NK-92 (cell line): ENCODE data around the gene DLGAP4.
A peak's percentile ranks its signal among the peaks of the same experiment; 100 is the strongest.

Source experiments
- DNase-seq: peaks from one replicate; lab custom pipeline; 2025; ENCODE audit not compliant: unreplicated experiment; lab: John Stamatoyannopoulos, UW

DLGAP4 gene

GRCh38 chr20:36445847-36446246 is 139.7 kb downstream of the DLGAP4 start:
- no peak for DNase-seq

GRCh38 chr20:36446557-36446956 is 140.4 kb downstream of the DLGAP4 start:
- DNase-seq, result no peak

GRCh38 chr20:36447101-36447500 is 141.0 kb downstream of the DLGAP4 start:
- DNase-seq, result no peak

GRCh38 chr20:36449663-36450062 is 143.5 kb downstream of the DLGAP4 start:
- no peak for DNase-seq

GRCh38 chr20:36454332-36454697 is 148.2 kb downstream of the DLGAP4 start:
- DNase-seq, result no peak

- no peak for DNase-seq
Observed at GRCh38 chr20:36454698-36455427, 148.7 kb downstream of the DLGAP4 start.

- DNase-seq, result no peak
Observed at GRCh38 chr20:36455972-36456625, 150.0 kb downstream of the DLGAP4 start.

- peak; percentile 61 for DNase-seq
Observed at GRCh38 chr20:36460648-36461599, 154.8 kb downstream of the DLGAP4 start.

- no peak for DNase-seq
Observed at GRCh38 chr20:36461600-36462439, 155.7 kb downstream of the DLGAP4 start.

- no peak for DNase-seq
Observed at GRCh38 chr20:36462440-36463211, 156.5 kb downstream of the DLGAP4 start.

GRCh38 chr20:36463212-36464061 is 157.3 kb downstream of the DLGAP4 start:
- DNase-seq, result no peak

GRCh38 chr20:36465109-36466080 is 159.3 kb downstream of the DLGAP4 start:
- no peak for DNase-seq

GRCh38 chr20:36466089-36466488 is 159.9 kb downstream of the DLGAP4 start:
- DNase-seq, result no peak

GRCh38 chr20:36467076-36467999 is 161.2 kb downstream of the DLGAP4 start:
- no peak for DNase-seq

- DNase-seq, result no peak
Observed at GRCh38 chr20:36468149-36469000, 162.2 kb downstream of the DLGAP4 start.

GRCh38 chr20:36469973-36470372 is 163.8 kb downstream of the DLGAP4 start:
- no peak for DNase-seq
